KMS-11 (cell line): ENCODE measurements around the gene CCP110.

ENCODE experiments used
- H2AFZ ChIP-seq: fragments of 200-600 bp; sonication (generic); 2 replicates; pipeline ENCODE4 v1.6.1; 2016; ENCODE audit warnings: antibody characterized with exemption, mixed run types, low read depth
- H3K27ac ChIP-seq: fragments of 200-600 bp; sonication (generic); 2 replicates; pipeline ENCODE4 v1.6.1; 2016; ENCODE audit warnings: mild to moderate bottlenecking, mixed run types
- H3K27me3 ChIP-seq: fragments of 200-600 bp; sonication (generic); 2 replicates; pipeline ENCODE4 v1.6.1; 2017; ENCODE audit warnings: mild to moderate bottlenecking, low read depth, mixed run types, moderate library complexity; ENCODE audit not compliant: insufficient read depth
- H3K36me3 ChIP-seq: fragments of 200-600 bp; sonication (generic); 2 replicates; pipeline ENCODE4 v1.6.1; 2017; ENCODE audit warnings: mild to moderate bottlenecking, mixed run types; ENCODE audit not compliant: insufficient read depth
- H3K4me1 ChIP-seq: fragments of 200-600 bp; sonication (generic); 2 replicates; pipeline ENCODE4 v1.6.1; 2016; ENCODE audit warnings: mild to moderate bottlenecking, low read depth, mixed run types; ENCODE audit not compliant: poor library complexity, severe bottlenecking
- H3K4me2 ChIP-seq: fragments of 200-600 bp; sonication (generic); 2 replicates; pipeline ENCODE4 v1.7.0; 2016; ENCODE audit warnings: mild to moderate bottlenecking, mixed run types
- H3K4me3 ChIP-seq: fragments of 200-600 bp; sonication (generic); IDR thresholded peaks from 2 replicates; pipeline ENCODE4 v1.6.1; 2017; ENCODE audit warnings: low read depth, low read length, mixed read lengths; ENCODE audit not compliant: insufficient read depth
- H3K79me2 ChIP-seq: fragments of 200-600 bp; sonication (generic); 2 replicates; pipeline ENCODE4 v1.6.1; 2016; ENCODE audit warnings: low read depth, mixed run types; ENCODE audit not compliant: insufficient read depth
- H3K9ac ChIP-seq: fragments of 200-600 bp; sonication (generic); 2 replicates; pipeline ENCODE4 v1.6.1; 2016; ENCODE audit warnings: mild to moderate bottlenecking, mixed run types
- H4K20me1 ChIP-seq: fragments of 200-600 bp; sonication (generic); 2 replicates; pipeline ENCODE4 v1.6.1; 2016; ENCODE audit warnings: mild to moderate bottlenecking, mixed run types; ENCODE audit not compliant: insufficient read depth
- TF ChIP-seq, protein P1 (sequence below): fragments of 200-600 bp; sonication (generic); conservative IDR thresholded peaks from 2 replicates; pipeline ENCODE4 v1.6.1; 2017; ENCODE audit warnings: low read depth, mild to moderate bottlenecking, antibody characterized with exemption, low read length, moderate library complexity, mixed read lengths

CCP110 gene

GRCh38 chr16:19523559-19524355, at the start of gene CCP110:
Gene CCP110, plus strand, starts transcription at chr16:19523942. Its CDS starts 3,940 bp downstream, at chr16:19527882.
- H3K36me3 ChIP-seq, result no peaks in the 10 kb centered on the region
- H3K79me2 ChIP-seq, result peaks cover 23% of the 10 kb centered on the region
- H3K4me2 ChIP-seq, result peak within 1 kb of the TSS; percentile 81
- H3K27me3 ChIP-seq, result no peaks in the 10 kb centered on the region
- H3K4me3 ChIP-seq, result no peak within 1 kb of the TSS
- no peaks in the 10 kb centered on the region for H4K20me1 ChIP-seq
- H3K27ac ChIP-seq, result peak within 1 kb of the TSS; percentile 38
- H3K9ac ChIP-seq, result peak within 1 kb of the TSS; percentile 81
- peak within 1 kb of the TSS; percentile 87 for H2AFZ ChIP-seq
- peaks cover 39% of the 10 kb centered on the region for H3K4me1 ChIP-seq
- TF ChIP-seq, protein P1, sequence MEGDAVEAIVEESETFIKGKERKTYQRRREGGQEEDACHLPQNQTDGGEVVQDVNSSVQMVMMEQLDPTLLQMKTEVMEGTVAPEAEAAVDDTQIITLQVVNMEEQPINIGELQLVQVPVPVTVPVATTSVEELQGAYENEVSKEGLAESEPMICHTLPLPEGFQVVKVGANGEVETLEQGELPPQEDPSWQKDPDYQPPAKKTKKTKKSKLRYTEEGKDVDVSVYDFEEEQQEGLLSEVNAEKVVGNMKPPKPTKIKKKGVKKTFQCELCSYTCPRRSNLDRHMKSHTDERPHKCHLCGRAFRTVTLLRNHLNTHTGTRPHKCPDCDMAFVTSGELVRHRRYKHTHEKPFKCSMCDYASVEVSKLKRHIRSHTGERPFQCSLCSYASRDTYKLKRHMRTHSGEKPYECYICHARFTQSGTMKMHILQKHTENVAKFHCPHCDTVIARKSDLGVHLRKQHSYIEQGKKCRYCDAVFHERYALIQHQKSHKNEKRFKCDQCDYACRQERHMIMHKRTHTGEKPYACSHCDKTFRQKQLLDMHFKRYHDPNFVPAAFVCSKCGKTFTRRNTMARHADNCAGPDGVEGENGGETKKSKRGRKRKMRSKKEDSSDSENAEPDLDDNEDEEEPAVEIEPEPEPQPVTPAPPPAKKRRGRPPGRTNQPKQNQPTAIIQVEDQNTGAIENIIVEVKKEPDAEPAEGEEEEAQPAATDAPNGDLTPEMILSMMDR, result no peak

DNA sequence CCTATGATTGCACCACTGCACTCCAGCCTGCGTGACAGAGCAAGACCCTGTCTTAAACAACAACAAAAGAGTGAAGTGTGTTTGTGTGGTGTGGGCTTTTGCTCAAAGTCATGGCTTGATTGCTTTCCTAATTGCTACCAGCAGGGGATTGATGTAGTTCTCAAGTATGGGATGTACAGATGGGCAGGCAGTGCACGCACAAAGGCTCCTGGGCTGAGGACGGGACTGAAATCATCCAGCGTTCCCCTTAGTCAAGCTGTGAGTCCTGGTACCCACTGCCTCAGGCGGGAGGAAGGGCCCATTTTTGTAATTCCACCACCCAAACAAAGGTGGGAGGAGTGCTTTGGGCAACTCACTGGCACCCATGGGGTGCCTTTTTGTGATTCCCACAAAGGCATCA, 49.1 kb upstream of the CCP110 start:
- H3K4me1 ChIP-seq, result no peaks in the 10 kb centered on the region
- H3K27ac ChIP-seq, result no peak overlapping the region
- H3K27me3 ChIP-seq, result no peaks in the 10 kb centered on the region
- H3K79me2 ChIP-seq, result no peaks in the 10 kb centered on the region
- H3K9ac ChIP-seq, result no peak overlapping the region
- TF ChIP-seq, protein P1, result no peak
- no peaks in the 10 kb centered on the region for H4K20me1 ChIP-seq
- no peak overlapping the region for H2AFZ ChIP-seq
- no peaks in the 10 kb centered on the region for H3K36me3 ChIP-seq
- no peak overlapping the region for H3K4me2 ChIP-seq
- no peak overlapping the region for H3K4me3 ChIP-seq

GRCh38 chr16:19478505-19478904, 45.2 kb upstream of the CCP110 start:
- H3K4me2 ChIP-seq, result no peak overlapping the region
- no peak overlapping the region for H2AFZ ChIP-seq
- H3K79me2 ChIP-seq, result no peaks in the 10 kb centered on the region
- no peak overlapping the region for H3K9ac ChIP-seq
- H4K20me1 ChIP-seq, result no peaks in the 10 kb centered on the region
- no peak overlapping the region for H3K27ac ChIP-seq
- H3K36me3 ChIP-seq, result no peaks in the 10 kb centered on the region
- no peak overlapping the region for H3K4me3 ChIP-seq
- no peaks in the 10 kb centered on the region for H3K27me3 ChIP-seq
- TF ChIP-seq, protein P1, result no peak
- no peaks in the 10 kb centered on the region for H3K4me1 ChIP-seq

GRCh38 chr16:19479302-19479721, 44.4 kb upstream of the CCP110 start:
- Histone ChIP-seq H3K36me3 (no peaks in the 10 kb centered on the region), H3K27me3 (no peaks in the 10 kb centered on the region), H3K27ac (no peak overlapping the region), H3K4me1 (no peaks in the 10 kb centered on the region), H3K4me2 (no peak overlapping the region), H3K4me3 (no peak overlapping the region), H4K20me1 (no peaks in the 10 kb centered on the region), H3K79me2 (no peaks in the 10 kb centered on the region), H3K9ac (no peak overlapping the region), H2AFZ (no peak overlapping the region)
- TF ChIP-seq, protein P1, result no peak
